Neural crest cell (in vitro differentiated cells): ENCODE measurements around the gene SNAP91. TPM values are rescaled to one million over a fixed set of nuclear protein-coding genes. Genes with fewer than 3 reads are reported as not detected.
A peak's percentile ranks its signal among the peaks of the same experiment; 100 is the strongest.

ENCODE experiments used
- DNase-seq: peaks from one replicate; pipeline ENCODE4 v3.0.0; 2021; ENCODE audit warnings: low read depth, mixed read lengths, low spot score
- H3K27ac Mint-ChIP-seq: one replicate; pipeline ENCODE4 v1.8.0; 2021; ENCODE audit warnings: mild to moderate bottlenecking, mixed read lengths; ENCODE audit not compliant: unreplicated experiment
- H3K27me3 Mint-ChIP-seq: 2 replicates; pipeline ENCODE4 v1.8.0; 2021; ENCODE audit warnings: low read depth, mild to moderate bottlenecking, mixed read lengths
- H3K36me3 Mint-ChIP-seq: 2 replicates; pipeline ENCODE4 v1.8.0; 2021; ENCODE audit warnings: low read depth, mild to moderate bottlenecking, mixed read lengths
- H3K4me1 Mint-ChIP-seq: 2 replicates; pipeline ENCODE4 v1.8.0; 2021; ENCODE audit warnings: mixed read lengths
- H3K4me3 Mint-ChIP-seq: one replicate; pipeline ENCODE4 v1.8.0; 2021; ENCODE audit warnings: mild to moderate bottlenecking, mixed read lengths
- H3K9me3 Mint-ChIP-seq: 2 replicates; pipeline ENCODE4 v1.8.0; 2021; ENCODE audit warnings: mixed read lengths
- CTCF ChIP-seq: fragments of 200-600 bp; sonication (generic); conservative IDR thresholded peaks from 2 replicates; pipeline ENCODE4 v1.5.0; 2021; ENCODE audit warnings: antibody characterized with exemption, mild to moderate bottlenecking
- total RNA-seq: library from RNA; stranded (reverse); gene quantifications from 2 replicates; pipeline ENCODE4 v1.2.1, GENCODE V29; 2021

SNAP91 gene
- total RNA-seq, 1 donor from 2014 or later, result 8.7 TPM

DNA sequence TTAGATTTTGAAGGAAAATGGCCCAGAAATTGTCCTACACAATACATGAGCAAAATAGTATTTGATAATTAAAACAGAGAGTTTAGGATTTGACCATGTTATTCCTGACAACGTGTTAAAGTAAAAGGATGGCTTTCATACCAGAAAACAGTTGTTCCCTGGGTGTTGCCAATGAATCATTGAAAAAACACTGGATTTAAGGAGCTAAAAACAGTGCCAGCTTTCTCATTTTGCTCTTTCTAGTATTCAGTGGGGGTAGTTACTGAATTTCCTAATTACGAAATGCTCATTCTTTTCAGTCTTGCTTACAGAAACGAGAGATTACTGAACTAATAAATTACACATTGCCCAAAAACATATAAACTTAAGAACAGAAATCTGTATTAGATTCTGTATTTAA, 26.6 kb upstream of the SNAP91 start:
- no peaks in the 10 kb centered on the region for H3K36me3 Mint-ChIP-seq

GRCh38 chr6:83729871-83730270, 21.0 kb upstream of the SNAP91 start:
- Mint-ChIP-seq H3K27ac (no peak overlapping the region), H3K4me3 (no peak overlapping the region), H3K36me3 (no peaks in the 10 kb centered on the region)

More for the DNA sequence above, 26.6 kb upstream of the SNAP91 start:
- Mint-ChIP-seq H3K27me3 (peaks cover 22% of the 10 kb centered on the region), H3K4me1 (no peaks in the 10 kb centered on the region), H3K9me3 (peaks cover 6% of the 10 kb centered on the region), H3K4me3 (no peak overlapping the region), H3K27ac (no peak overlapping the region)
- DNase-seq, result no peak
- TF ChIP-seq CTCF, result no peak

GRCh38 chr6:83722876-83723275, 14.0 kb upstream of the SNAP91 start:
- no peak for DNase-seq
- Mint-ChIP-seq H3K36me3 (no peaks in the 10 kb centered on the region), H3K4me3 (no peak overlapping the region), H3K9me3 (no peaks in the 10 kb centered on the region), H3K27ac (no peak overlapping the region), H3K4me1 (no peaks in the 10 kb centered on the region), H3K27me3 (peaks cover 27% of the 10 kb centered on the region)
- no peak for TF ChIP-seq CTCF

More at GRCh38 chr6:83729871-83730270, 21.0 kb upstream of the SNAP91 start:
- Mint-ChIP-seq H3K27me3 (peaks cover 3% of the 10 kb centered on the region), H3K9me3 (peaks cover 4% of the 10 kb centered on the region), H3K4me1 (no peaks in the 10 kb centered on the region)
- no peak for DNase-seq
- no peak for TF ChIP-seq CTCF

- DNase-seq, result no peak
- TF ChIP-seq CTCF, result no peak
- H3K4me1 Mint-ChIP-seq, result no peaks in the 10 kb centered on the region
- H3K9me3 Mint-ChIP-seq, result no peaks in the 10 kb centered on the region
- no peak overlapping the region for H3K27ac Mint-ChIP-seq
- H3K4me3 Mint-ChIP-seq, result no peak overlapping the region
- no peaks in the 10 kb centered on the region for H3K36me3 Mint-ChIP-seq
- H3K27me3 Mint-ChIP-seq, result peaks cover 30% of the 10 kb centered on the region
Measured at GRCh38 chr6:83717809-83718208, 8.9 kb upstream of the SNAP91 start.

DNA sequence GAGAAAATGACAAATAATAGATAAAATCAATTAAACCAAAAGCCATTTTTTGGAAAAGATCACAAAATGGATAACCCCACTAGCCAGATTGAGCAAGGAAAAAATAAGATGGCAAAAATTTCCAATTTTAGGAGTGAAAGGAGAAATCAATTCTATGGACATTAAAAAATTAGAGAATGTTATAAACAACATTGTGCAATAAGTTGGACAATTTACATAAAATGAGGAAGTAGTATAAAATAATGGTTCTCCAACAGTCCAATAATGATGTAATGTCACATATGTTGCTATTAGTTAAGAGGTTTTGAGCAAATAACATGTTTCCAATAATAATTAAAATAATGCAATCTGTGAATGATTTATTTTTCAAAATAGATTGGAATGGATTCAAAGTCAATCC, 3.1 kb upstream of the SNAP91 start:
- DNase-seq, result no peak
- Mint-ChIP-seq H3K4me3 (no peak overlapping the region), H3K27ac (no peak overlapping the region), H3K27me3 (peaks cover 55% of the 10 kb centered on the region), H3K4me1 (peaks cover 11% of the 10 kb centered on the region), H3K9me3 (peaks cover 3% of the 10 kb centered on the region), H3K36me3 (no peaks in the 10 kb centered on the region)
- TF ChIP-seq CTCF, result no peak

GRCh38 chr6:83709748-83710050, 798 bp upstream of the SNAP91 start:
- Mint-ChIP-seq H3K27me3 (peaks cover 70% of the 10 kb centered on the region), H3K9me3 (peaks cover 3% of the 10 kb centered on the region)

More at GRCh38 chr6:83709748-83710050, 798 bp upstream of the SNAP91 start:
- Mint-ChIP-seq H3K27ac (no peak overlapping the region), H3K4me3 (peak overlapping the region; percentile 94), H3K4me1 (peaks cover 11% of the 10 kb centered on the region), H3K36me3 (no peaks in the 10 kb centered on the region)
- TF ChIP-seq CTCF, result no peak
- DNase-seq, result no peak
